Endothelial cell of umbilical vein (primary cell): ENCODE results near the gene IL6R. TPM values are rescaled to one million over a fixed set of nuclear protein-coding genes. Genes with fewer than 3 reads are reported as not detected.

Experiments
- BruUV-seq: library from RNA; stranded (reverse); fragments of 400-500 nt; replicated peaks from 2 replicates; lab custom pipeline; 2021; lab: Mats Ljungman, UMichigan
- CTCF ChIA-PET: fragments of 300-600, 350-600 bp; sonication (Branson Sonifier 250); formaldehyde crosslinking; loops from one replicate; lab custom pipeline; 2021; ENCODE audit warnings: antibody characterized with exemption, inconsistent platforms; lab: Charles Lee
- POLR2A ChIA-PET: fragments of 300-600, 350-600 bp; sonication (Branson Sonifier 250); formaldehyde crosslinking; loops from one replicate; lab custom pipeline; 2021; ENCODE audit warnings: antibody characterized with exemption, inconsistent platforms; lab: Charles Lee
- DNase-seq: peaks from one replicate; pipeline ENCODE4 v3.0.0-alpha.2; 2011; ENCODE audit warnings: low read depth, low spot score
- FAIRE-seq: peaks from 2 replicates; lab custom pipeline; 2011; peaks lifted over from hg19 to GRCh38; lab: Jason Lieb, UNC
- H2AFZ ChIP-seq: 2 replicates; pipeline ENCODE4 v1.6.0; 2012; ENCODE audit warnings: low read depth, low read length, control low read depth, inconsistent platforms
- H3K27ac ChIP-seq: 2 replicates; pipeline ENCODE4 v1.5.1; 2011; ENCODE audit warnings: low read depth, mild to moderate bottlenecking, control low read depth, low read length, moderate library complexity; ENCODE audit not compliant: insufficient read depth
- H3K27me3 ChIP-seq, 2 experiments: 2 replicates each; pipeline versions ENCODE4 v1.6.0 to v1.6.1; 2011; ENCODE audit warnings: low read length in 2 of 2, mixed read lengths in 1 of 2; ENCODE audit not compliant: control insufficient read depth in 2 of 2, insufficient read depth in 2 of 2
- H3K36me3 ChIP-seq, 2 experiments: 2 replicates in 1 of 2; 3 replicates in 1 of 2; pipeline ENCODE4 v1.5.1; 2011; ENCODE audit warnings: low read length in 2 of 2, mild to moderate bottlenecking in 1 of 2, moderate library complexity in 1 of 2; ENCODE audit not compliant: control insufficient read depth in 2 of 2, insufficient read depth in 2 of 2; ENCODE audit errors: extremely low read depth in 1 of 2
- H3K4me1 ChIP-seq: 3 replicates; pipeline ENCODE4 v1.5.1; 2011; ENCODE audit warnings: mild to moderate bottlenecking, low read length; ENCODE audit not compliant: control insufficient read depth, insufficient read depth; ENCODE audit errors: extremely low read depth
- H3K4me2 ChIP-seq: 2 replicates; pipeline ENCODE4 v1.6.1; 2011; ENCODE audit warnings: low read length, control low read depth, mixed read lengths; ENCODE audit not compliant: insufficient read depth
- H3K4me3 ChIP-seq, 3 experiments: fragments of 200-600 bp in 1 of 3; sonication (generic), shearing (Covaris generic) in 1 of 3; replicated peaks in 1 of 3; 2 replicates each; pipeline ENCODE4 v1.5.1; 2011 to 2016; ENCODE audit warnings: control low read depth in 3 of 3, low read length in 3 of 3, mild to moderate bottlenecking in 2 of 3, inconsistent platforms in 1 of 3, low read depth in 1 of 3, moderate library complexity in 1 of 3; ENCODE audit not compliant: insufficient read depth in 1 of 3
- H3K79me2 ChIP-seq: 2 replicates; pipeline ENCODE4 v1.6.0; 2012; ENCODE audit warnings: low read length, inconsistent platforms; ENCODE audit not compliant: control insufficient read depth, insufficient read depth
- H3K9ac ChIP-seq: replicated peaks from 2 replicates; pipeline ENCODE3; 2011; ENCODE audit warnings: low read length, control low read depth; ENCODE audit not compliant: insufficient read depth; ENCODE audit errors: extremely low read depth
- H3K9me1 ChIP-seq: replicated peaks from 3 replicates; pipeline ENCODE4 v1.6.0; 2011; ENCODE audit warnings: mild to moderate bottlenecking, low read length; ENCODE audit not compliant: control insufficient read depth, insufficient read depth; ENCODE audit errors: extremely low read depth
- H3K9me3 ChIP-seq: replicated peaks from 2 replicates; pipeline ENCODE4 v1.5.1; 2012; ENCODE audit warnings: low read length, inconsistent platforms; ENCODE audit not compliant: control insufficient read depth, insufficient read depth
- H4K20me1 ChIP-seq: replicated peaks from 2 replicates; pipeline ENCODE3; 2011; ENCODE audit warnings: mild to moderate bottlenecking, low read length; ENCODE audit not compliant: control insufficient read depth, insufficient read depth; ENCODE audit errors: extremely low read depth
- CTCF ChIP-seq, 2 donors: IDR thresholded peaks; 1 replicate in 1 of 2; 2 replicates in 1 of 2; pipeline ENCODE4 v1.5.1; 2011; ENCODE audit warnings: low read length in 2 of 2, mild to moderate bottlenecking in 2 of 2, moderate library complexity in 2 of 2, control low read depth in 1 of 2, inconsistent platforms in 1 of 2, low read depth in 1 of 2; ENCODE audit not compliant: insufficient read depth in 1 of 2; ENCODE audit errors: extremely low read depth in 1 of 2
- EZH2 ChIP-seq: IDR thresholded peaks from 2 replicates; pipeline ENCODE4 v1.6.1; 2012; ENCODE audit warnings: borderline replicate concordance, low read depth, mild to moderate bottlenecking, moderate library complexity, low read length, inconsistent platforms; ENCODE audit not compliant: severe bottlenecking
- FOS ChIP-seq: IDR thresholded peaks from 2 replicates; pipeline ENCODE4 v1.6.1; 2011; ENCODE audit warnings: mild to moderate bottlenecking, low read length, moderate library complexity, borderline replicate concordance; ENCODE audit not compliant: insufficient read depth
- GATA2 ChIP-seq: IDR thresholded peaks from 2 replicates; pipeline ENCODE4 v1.7.0; 2011; ENCODE audit warnings: low read depth, mild to moderate bottlenecking, moderate library complexity, mixed read lengths, low read length; ENCODE audit not compliant: insufficient read length, insufficient read depth
- JUN ChIP-seq: IDR thresholded peaks from 2 replicates; pipeline ENCODE4 v1.6.1; 2011; ENCODE audit warnings: borderline replicate concordance, low read depth; ENCODE audit not compliant: insufficient read length, insufficient read depth
- MYC ChIP-seq: IDR thresholded peaks from one replicate; pipeline ENCODE4 v1.6.1; 2011; ENCODE audit warnings: mild to moderate bottlenecking, low read depth, low read length
- POLR2A ChIP-seq: IDR thresholded peaks from 2 replicates; pipeline ENCODE4 v1.6.1; 2012; ENCODE audit warnings: low read depth, mild to moderate bottlenecking, control low read depth, low read length
- POLR2AphosphoS5 ChIP-seq: IDR thresholded peaks from 2 replicates; pipeline ENCODE4 v1.6.1; 2012; ENCODE audit warnings: low read depth, mild to moderate bottlenecking, control low read depth, low read length, moderate library complexity; ENCODE audit not compliant: insufficient read depth
- dilution Hi-C: fragments of 300-500 bp; cut with MboI; formaldehyde crosslinking; loops from one replicate; pipeline ENCODE4 v1.15.0; 2019; ENCODE audit warnings: low sequenced_read_pairs; ENCODE audit not compliant: extremely low pct_ligation_motif_present
- intact Hi-C: fragments of 100-400 bp; cut with micrococcal nuclease; formaldehyde crosslinking; loops from one replicate; pipeline ENCODE4 v1.10.0; 2022
- polyA plus RNA-seq, 4 experiments: library from polyadenylated mRNA; depleted of rRNA in 3 of 4; stranded (reverse) in 3 of 4; unstranded in 1 of 4; fragments of >200 nt; gene quantifications; 2 replicates each; pipeline versions ENCODE4 v1.2.1 to v1.2.3, GENCODE V29; 2011 to 2012; ENCODE audit warnings: missing spikeins in 1 of 4
- total RNA-seq: library from RNA; stranded (reverse); gene quantifications from 2 replicates; pipeline ENCODE4 v1.2.3, GENCODE V29; 2021
- TF ChIP-seq, protein P1 (sequence below): IDR thresholded peaks from 2 replicates; pipeline ENCODE4 v1.6.1; 2011; ENCODE audit not compliant: insufficient read depth, insufficient read length

Gene IL6R
- total and polyA plus RNA-seq, 2 donors (not counting 3 experiments of a cell fraction or from before 2014, with no cell fraction given): 4.8 to 5.1 TPM

DNA sequence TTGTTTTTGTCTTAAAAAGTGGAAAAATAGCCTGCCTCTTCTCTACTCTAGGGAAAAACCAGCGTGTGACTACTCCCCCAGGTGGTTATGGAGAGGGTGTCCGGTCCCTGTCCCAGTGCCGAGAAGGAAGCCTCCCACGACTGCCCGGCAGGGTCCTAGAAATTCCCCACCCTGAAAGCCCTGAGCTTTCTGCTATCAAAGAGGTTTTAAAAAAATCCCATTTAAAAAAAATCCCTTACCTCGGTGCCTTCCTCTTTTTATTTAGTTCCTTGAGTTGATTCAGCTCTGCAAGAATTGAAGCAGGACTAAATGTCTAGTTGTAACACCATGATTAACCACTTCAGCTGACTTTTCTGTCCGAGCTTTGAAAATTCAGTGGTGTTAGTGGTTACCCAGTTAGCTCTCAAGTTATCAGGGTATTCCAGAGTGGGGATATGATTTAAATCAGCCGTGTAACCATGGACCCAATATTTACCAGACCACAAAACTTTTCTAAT, 61.8 kb downstream of the IL6R start:
- H2AFZ ChIP-seq: no peak overlapping the region
- no peak overlapping the region for H3K4me3 ChIP-seq
- no peaks in the 10 kb centered on the region for H3K9me3 ChIP-seq
- intact Hi-C loops: no loop called here
- H3K9me1 ChIP-seq: no peaks in the 10 kb centered on the region
- H3K36me3 ChIP-seq: peaks cover 0 to 2% of the 10 kb centered on the region in 2 experiments
- dilution Hi-C loops: no loop called here
- no peak overlapping the region for H3K4me2 ChIP-seq
- DNase-seq: no peak
- peaks cover 8% of the 10 kb centered on the region for H3K4me1 ChIP-seq
- no peaks in the 10 kb centered on the region for H3K27me3 ChIP-seq
- no peak for TF ChIP-seq FOS
- TF ChIP-seq GATA2: no peak
- TF ChIP-seq MYC: no peak
- TF ChIP-seq CTCF (IDR thresholded peaks at IDR 0.05; ENCODE audit: extremely low read depth in 1 of 2, insufficient read depth in 1 of 2, low read depth in 1 of 2, low read length in 2 of 2): no peak
- TF ChIP-seq EZH2: no peak
- TF ChIP-seq POLR2A: no peak
- no peak for TF ChIP-seq POLR2AphosphoS5
- no peak for TF ChIP-seq JUN
- TF ChIP-seq, protein P1, sequence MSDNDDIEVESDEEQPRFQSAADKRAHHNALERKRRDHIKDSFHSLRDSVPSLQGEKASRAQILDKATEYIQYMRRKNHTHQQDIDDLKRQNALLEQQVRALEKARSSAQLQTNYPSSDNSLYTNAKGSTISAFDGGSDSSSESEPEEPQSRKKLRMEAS: no peak
- H3K79me2 ChIP-seq: no peaks in the 10 kb centered on the region
- CTCF ChIA-PET: interaction anchor here (1.5 to 2.6 kb wide), 3 partner anchors 12 to 80 kb away, joined by 3 to 15 read pairs (median 9); no protein-coding TSS in a partner anchor
- H3K27ac ChIP-seq: no peak overlapping the region
- POLR2A ChIA-PET: no interaction called here
- H3K9ac ChIP-seq: no peak overlapping the region
- H4K20me1 ChIP-seq: no peaks in the 10 kb centered on the region
- BruUV-seq: no TSS peak
- no peak for FAIRE-seq
